GM23338 (cell line): Measurements from ENCODE around the gene NINJ1. TPM values are rescaled to one million over a fixed set of nuclear protein-coding genes. Genes with fewer than 3 reads are reported as not detected.

Experiments used
- ATAC-seq: fragments of 200-7000 bp; cut with Tn5 transposase; 3 replicates; pipeline ENCODE4 v1.9.1; 2020
- DNase-seq: peaks from one replicate; pipeline ENCODE4 v3.0.0-alpha.2; 2015; ENCODE audit warnings: low spot score
- H2AFZ ChIP-seq: fragments of 200-600 bp; sonication (generic); 2 replicates; pipeline ENCODE4 v1.8.0; 2016; ENCODE audit warnings: antibody characterized with exemption, mild to moderate bottlenecking, moderate library complexity
- H3F3A ChIP-seq: fragments of 200-600 bp; sonication (generic); replicated peaks from 2 replicates; pipeline ENCODE4 v1.8.0; 2017; ENCODE audit warnings: antibody characterized with exemption, mixed run types, low read depth
- H3K27ac ChIP-seq: fragments of 200-600 bp; sonication (generic); 2 replicates; pipeline ENCODE4 v1.6.1; 2016; ENCODE audit warnings: low read depth
- H3K27me3 ChIP-seq: fragments of 200-600 bp; sonication (generic); 2 replicates; pipeline ENCODE4 v1.8.0; 2016; ENCODE audit warnings: mild to moderate bottlenecking, mixed run types, moderate library complexity; ENCODE audit not compliant: insufficient read depth
- H3K36me3 ChIP-seq: fragments of 200-600 bp; sonication (generic); 2 replicates; pipeline ENCODE4 v1.8.0; 2016; ENCODE audit warnings: mild to moderate bottlenecking; ENCODE audit not compliant: insufficient read depth
- H3K4me1 ChIP-seq: fragments of 200-600 bp; sonication (generic); 2 replicates; pipeline ENCODE4 v1.8.0; 2016; ENCODE audit warnings: mild to moderate bottlenecking, moderate library complexity; ENCODE audit not compliant: insufficient read depth
- H3K4me2 ChIP-seq: fragments of 200-600 bp; sonication (generic); 2 replicates; pipeline ENCODE4 v1.7.1; 2017; ENCODE audit warnings: mixed run types
- H3K4me3 ChIP-seq: fragments of 200-600 bp; sonication (generic); 2 replicates; pipeline ENCODE4 v1.6.1; 2016; ENCODE audit warnings: mixed run types
- H3K79me2 ChIP-seq: fragments of 200-600 bp; sonication (generic); replicated peaks from 2 replicates; pipeline ENCODE4 v1.8.0; 2017; ENCODE audit warnings: mild to moderate bottlenecking; ENCODE audit not compliant: insufficient read depth
- H3K9me2 ChIP-seq: fragments of 200-600 bp; sonication (generic); 2 replicates; pipeline ENCODE4 v1.8.0; 2017; ENCODE audit not compliant: insufficient read depth
- H4K20me1 ChIP-seq: fragments of 200-600 bp; sonication (generic); replicated peaks from 2 replicates; pipeline ENCODE4 v1.8.0; 2017; ENCODE audit warnings: mild to moderate bottlenecking; ENCODE audit not compliant: insufficient read depth
- H3K27ac Mint-ChIP-seq: 2 replicates; pipeline ENCODE4 v1.8.0; 2020; ENCODE audit warnings: inconsistent platforms, mild to moderate bottlenecking, moderate library complexity, mixed read lengths
- H3K27me3 Mint-ChIP-seq: 3 replicates; pipeline ENCODE4 v1.8.0; 2022; ENCODE audit warnings: low read depth, mild to moderate bottlenecking, moderate library complexity, mixed read lengths, inconsistent platforms; ENCODE audit not compliant: insufficient read depth, poor library complexity
- H3K36me3 Mint-ChIP-seq: 3 replicates; pipeline ENCODE4 v1.8.0; 2021; ENCODE audit warnings: low read depth, mild to moderate bottlenecking, inconsistent platforms, moderate library complexity, mixed read lengths
- H3K4me1 Mint-ChIP-seq: 3 replicates; pipeline ENCODE4 v1.8.0; 2020; ENCODE audit warnings: mild to moderate bottlenecking, inconsistent platforms, mixed read lengths
- H3K4me3 Mint-ChIP-seq: 3 replicates; pipeline ENCODE4 v1.8.0; 2021; ENCODE audit warnings: moderate library complexity, mild to moderate bottlenecking, inconsistent platforms, mixed read lengths
- H3K9me3 Mint-ChIP-seq: 3 replicates; pipeline ENCODE4 v1.8.0; 2020; ENCODE audit warnings: moderate library complexity, mild to moderate bottlenecking, inconsistent platforms, mixed read lengths
- CREB1 ChIP-seq: fragments of 250-450 bp; sonication (Bioruptor Pico); IDR thresholded peaks from 2 replicates; pipeline ENCODE4 v1.5.0; 2020; ENCODE audit warnings: low read depth, mild to moderate bottlenecking, moderate library complexity
- CTCF ChIP-seq, 2 experiments: fragments of 200-600 bp in 1 of 2; sonication (generic) in 1 of 2; conservative IDR thresholded peaks; 2 replicates each; pipeline versions ENCODE4 v1.5.1 to v1.6.1; 2016 to 2017; ENCODE audit warnings: antibody characterized with exemption in 2 of 2, low read depth in 2 of 2, mild to moderate bottlenecking in 2 of 2, moderate library complexity in 1 of 2
- EZH2 ChIP-seq: fragments of 200-600 bp; sonication (generic); IDR thresholded peaks from one replicate; pipeline ENCODE4 v1.8.0; 2017; ENCODE audit warnings: antibody characterized with exemption, mild to moderate bottlenecking, low read depth; ENCODE audit not compliant: unreplicated experiment
- EZH2phosphoT487 ChIP-seq: fragments of 200-600 bp; sonication (generic); IDR thresholded peaks from one replicate; pipeline ENCODE4 v1.8.1; 2018; ENCODE audit warnings: antibody characterized with exemption; ENCODE audit not compliant: unreplicated experiment
- JUNB ChIP-seq: IDR thresholded peaks from one replicate; pipeline ENCODE4 v1.6.1; 2016; ENCODE audit warnings: antibody characterized with exemption; ENCODE audit not compliant: unreplicated experiment
- NANOG ChIP-seq: IDR thresholded peaks from 2 replicates; pipeline ENCODE4 v1.6.1; 2016; ENCODE audit warnings: antibody characterized with exemption, borderline replicate concordance
- POLR2AphosphoS5 ChIP-seq: IDR thresholded peaks from 2 replicates; pipeline ENCODE4 v1.6.1; 2016; ENCODE audit warnings: antibody characterized with exemption, low read depth
- STAT1 ChIP-seq: IDR thresholded peaks from one replicate; pipeline ENCODE4 v1.6.1; 2016; ENCODE audit warnings: antibody characterized with exemption; ENCODE audit not compliant: unreplicated experiment
- ZNF114 ChIP-seq: fragments of 250-450 bp; sonication (Bioruptor Pico); IDR thresholded peaks from 2 replicates; pipeline ENCODE4 v1.5.0; 2020; ENCODE audit warnings: mild to moderate bottlenecking, moderate library complexity
- ZNF331 ChIP-seq: fragments of 250-450 bp; sonication (Bioruptor Pico); IDR thresholded peaks from 2 replicates; pipeline ENCODE4 v1.5.0; 2020; ENCODE audit warnings: low read depth, mild to moderate bottlenecking, moderate library complexity
- ZNF462 ChIP-seq: fragments of 250-450 bp; sonication (Bioruptor Pico); IDR thresholded peaks from 2 replicates; pipeline ENCODE4 v1.5.0; 2020; ENCODE audit warnings: mild to moderate bottlenecking, moderate library complexity
- polyA plus RNA-seq: library from polyadenylated mRNA; unstranded; fragments of >200 nt; fragmentation: Nextera tagmentation; extraction: Ambion mirVana; gene quantifications from 2 replicates; pipeline ENCODE4 v1.2.1, GENCODE V29; 2016
- total RNA-seq: library from RNA; depleted of rRNA; stranded (reverse); fragments of >200 nt; shearing (Covaris generic); gene quantifications from 2 replicates; pipeline ENCODE4 v1.2.3, GENCODE V29; 2014
- TF ChIP-seq, protein P1 (sequence below): IDR thresholded peaks from one replicate; pipeline ENCODE4 v1.6.1; 2018; ENCODE audit warnings: antibody characterized with exemption; ENCODE audit not compliant: unreplicated experiment
- TF ChIP-seq, protein P2 (sequence below): IDR thresholded peaks from 2 replicates; pipeline ENCODE4 v1.6.1; 2016; ENCODE audit warnings: antibody characterized with exemption

The NINJ1 gene
- total and polyA plus RNA-seq, 2 experiments from 2014 or later: 36.3 to 39.7 TPM

DNA sequence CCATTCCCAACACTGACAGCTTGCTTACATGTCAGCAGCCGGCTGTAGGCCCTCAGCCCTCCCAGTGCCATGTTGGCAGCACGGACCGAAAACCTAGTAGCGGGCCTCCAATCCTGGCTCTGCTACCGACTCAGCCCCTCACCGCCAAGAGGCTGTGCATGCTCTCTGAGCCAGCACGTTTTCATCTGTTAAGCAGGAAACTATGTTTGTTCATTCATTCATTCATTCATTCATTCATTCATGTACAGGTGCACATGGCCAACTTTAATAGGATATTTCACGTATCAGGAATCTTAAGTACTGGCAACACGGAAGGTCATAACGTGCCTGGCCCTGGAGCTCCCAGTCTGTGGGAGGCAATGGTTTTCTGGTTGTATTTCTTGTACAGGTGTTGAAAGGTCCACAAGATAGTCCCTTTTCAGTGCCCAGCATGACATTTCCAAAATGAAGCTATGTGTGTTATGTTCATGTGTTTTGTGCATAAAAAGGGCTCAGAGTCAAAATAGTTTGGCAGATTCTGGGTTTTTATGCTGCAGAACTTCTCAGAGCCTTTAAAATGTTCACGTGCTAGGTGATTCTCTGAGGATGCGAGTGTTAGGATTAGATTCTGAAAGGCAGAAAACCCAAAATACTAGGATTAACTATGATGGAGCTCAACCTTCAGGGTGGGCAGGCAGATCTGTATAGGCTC, 57.8 kb downstream of the NINJ1 start:
- Mint-ChIP-seq H3K4me1 (no peaks in the 10 kb centered on the region; the same call in 2 of the 3 replicates), H3K27ac (no peak overlapping the region), H3K27me3 (peaks cover 6% of the 10 kb centered on the region), H3K36me3 (no peaks in the 10 kb centered on the region; the same call in 2 of the 3 replicates), H3K4me3 (no peak overlapping the region), H3K9me3 (no peaks in the 10 kb centered on the region; the same call in 2 of the 3 replicates)
- DNase-seq (no peak), ATAC-seq (no peak)
- Histone ChIP-seq H3K36me3 (no peaks in the 10 kb centered on the region; the same call in 1 of the 2 replicates), H3K79me2 (no peaks in the 10 kb centered on the region), H3K27ac (no peak overlapping the region), H3F3A (no peaks in the 10 kb centered on the region), H3K4me1 (no peaks in the 10 kb centered on the region), H3K4me3 (no peak overlapping the region), H3K27me3 (no peaks in the 10 kb centered on the region), H4K20me1 (no peaks in the 10 kb centered on the region), H3K9me2 (no peaks in the 10 kb centered on the region), H2AFZ (no peak overlapping the region), H3K4me2 (no peak overlapping the region)
- TF ChIP-seq EZH2phosphoT487 (no peak), ZNF331 (CRISPR knock-in tag) (no peak), POLR2AphosphoS5 (no peak), CTCF (conservative IDR thresholded peaks at IDR 0.05; ENCODE audit: low read depth in 2 of 2) (no peak), ZNF462 (no peak), EZH2 (no peak), STAT1 (no peak), CREB1 (CRISPR knock-in tag) (no peak), JUNB (no peak), NANOG (no peak), ZNF114 (no peak)
- TF ChIP-seq, protein P1, sequence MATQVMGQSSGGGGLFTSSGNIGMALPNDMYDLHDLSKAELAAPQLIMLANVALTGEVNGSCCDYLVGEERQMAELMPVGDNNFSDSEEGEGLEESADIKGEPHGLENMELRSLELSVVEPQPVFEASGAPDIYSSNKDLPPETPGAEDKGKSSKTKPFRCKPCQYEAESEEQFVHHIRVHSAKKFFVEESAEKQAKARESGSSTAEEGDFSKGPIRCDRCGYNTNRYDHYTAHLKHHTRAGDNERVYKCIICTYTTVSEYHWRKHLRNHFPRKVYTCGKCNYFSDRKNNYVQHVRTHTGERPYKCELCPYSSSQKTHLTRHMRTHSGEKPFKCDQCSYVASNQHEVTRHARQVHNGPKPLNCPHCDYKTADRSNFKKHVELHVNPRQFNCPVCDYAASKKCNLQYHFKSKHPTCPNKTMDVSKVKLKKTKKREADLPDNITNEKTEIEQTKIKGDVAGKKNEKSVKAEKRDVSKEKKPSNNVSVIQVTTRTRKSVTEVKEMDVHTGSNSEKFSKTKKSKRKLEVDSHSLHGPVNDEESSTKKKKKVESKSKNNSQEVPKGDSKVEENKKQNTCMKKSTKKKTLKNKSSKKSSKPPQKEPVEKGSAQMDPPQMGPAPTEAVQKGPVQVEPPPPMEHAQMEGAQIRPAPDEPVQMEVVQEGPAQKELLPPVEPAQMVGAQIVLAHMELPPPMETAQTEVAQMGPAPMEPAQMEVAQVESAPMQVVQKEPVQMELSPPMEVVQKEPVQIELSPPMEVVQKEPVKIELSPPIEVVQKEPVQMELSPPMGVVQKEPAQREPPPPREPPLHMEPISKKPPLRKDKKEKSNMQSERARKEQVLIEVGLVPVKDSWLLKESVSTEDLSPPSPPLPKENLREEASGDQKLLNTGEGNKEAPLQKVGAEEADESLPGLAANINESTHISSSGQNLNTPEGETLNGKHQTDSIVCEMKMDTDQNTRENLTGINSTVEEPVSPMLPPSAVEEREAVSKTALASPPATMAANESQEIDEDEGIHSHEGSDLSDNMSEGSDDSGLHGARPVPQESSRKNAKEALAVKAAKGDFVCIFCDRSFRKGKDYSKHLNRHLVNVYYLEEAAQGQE: no peak
- TF ChIP-seq, protein P2, sequence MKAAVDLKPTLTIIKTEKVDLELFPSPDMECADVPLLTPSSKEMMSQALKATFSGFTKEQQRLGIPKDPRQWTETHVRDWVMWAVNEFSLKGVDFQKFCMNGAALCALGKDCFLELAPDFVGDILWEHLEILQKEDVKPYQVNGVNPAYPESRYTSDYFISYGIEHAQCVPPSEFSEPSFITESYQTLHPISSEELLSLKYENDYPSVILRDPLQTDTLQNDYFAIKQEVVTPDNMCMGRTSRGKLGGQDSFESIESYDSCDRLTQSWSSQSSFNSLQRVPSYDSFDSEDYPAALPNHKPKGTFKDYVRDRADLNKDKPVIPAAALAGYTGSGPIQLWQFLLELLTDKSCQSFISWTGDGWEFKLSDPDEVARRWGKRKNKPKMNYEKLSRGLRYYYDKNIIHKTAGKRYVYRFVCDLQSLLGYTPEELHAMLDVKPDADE: no peak
